Neuronal stem cell (in vitro differentiated cells): ENCODE results near the gene SRSF1.
A peak's percentile ranks its signal among the peaks of the same experiment; 100 is the strongest.

Experiments used
- DNase-seq: peaks from one replicate; pipeline ENCODE4 v3.0.0-alpha.2; 2013; ENCODE audit warnings: low spot score
- H2AFZ ChIP-seq: one replicate; pipeline ENCODE4 v1.6.1; 2013; ENCODE audit warnings: mild to moderate bottlenecking, low read length, inconsistent platforms
- H2AK5ac ChIP-seq: 2 replicates; pipeline ENCODE4 v1.6.1; 2013; ENCODE audit warnings: low read depth, mild to moderate bottlenecking, inconsistent platforms, low read length, moderate library complexity, mixed read lengths
- H2BK120ac ChIP-seq: 2 replicates; pipeline ENCODE4 v1.6.1; 2013; ENCODE audit warnings: low read depth, mild to moderate bottlenecking, inconsistent platforms, low read length, moderate library complexity, mixed read lengths
- H2BK12ac ChIP-seq: one replicate; pipeline ENCODE4 v1.6.1; 2013; ENCODE audit warnings: low read length, inconsistent platforms
- H2BK15ac ChIP-seq: 2 replicates; pipeline ENCODE4 v1.6.1; 2013; ENCODE audit warnings: mild to moderate bottlenecking, low read length, inconsistent platforms, mixed read lengths
- H2BK5ac ChIP-seq: one replicate; pipeline ENCODE4 v1.6.1; 2013; ENCODE audit warnings: inconsistent platforms, mild to moderate bottlenecking, low read length, moderate library complexity
- H3K14ac ChIP-seq: one replicate; pipeline ENCODE4 v1.6.1; 2013; ENCODE audit warnings: low read length, inconsistent platforms
- H3K18ac ChIP-seq: 2 replicates; pipeline ENCODE4 v1.6.1; 2013; ENCODE audit warnings: low read length, inconsistent platforms
- H3K23ac ChIP-seq: 2 replicates; pipeline ENCODE4 v1.6.1; 2013; ENCODE audit warnings: low read depth, mild to moderate bottlenecking, mixed read lengths, low read length, inconsistent platforms; ENCODE audit not compliant: poor library complexity
- H3K27ac ChIP-seq: replicated peaks from 3 replicates; pipeline ENCODE4 v1.5.1; 2013; ENCODE audit warnings: low read length, inconsistent platforms
- H3K27me3 ChIP-seq, 3 experiments: 2 replicates each; pipeline ENCODE4 v1.6.1; 2013; ENCODE audit warnings: low read length in 3 of 3, mild to moderate bottlenecking in 2 of 3, inconsistent platforms in 1 of 3, low read depth in 1 of 3, mixed read lengths in 1 of 3, moderate library complexity in 1 of 3; ENCODE audit not compliant: control insufficient read depth in 3 of 3, insufficient read depth in 3 of 3
- H3K36me3 ChIP-seq, 2 donors: replicated peaks in 1 of 2; 2 replicates each; pipeline ENCODE4 v1.6.1; 2013; ENCODE audit warnings: low read length in 2 of 2; ENCODE audit not compliant: control insufficient read depth in 2 of 2, insufficient read depth in 2 of 2
- H3K4ac ChIP-seq: 2 replicates; pipeline ENCODE4 v1.6.1; 2013; ENCODE audit warnings: inconsistent platforms, mild to moderate bottlenecking, low read length, moderate library complexity
- H3K4me1 ChIP-seq, 2 donors: 1 replicate in 1 of 2; 2 replicates in 1 of 2; pipeline ENCODE4 v1.6.1; 2013; ENCODE audit warnings: low read length in 2 of 2, low read depth in 1 of 2; ENCODE audit not compliant: control insufficient read depth in 2 of 2, insufficient read depth in 1 of 2
- H3K4me2 ChIP-seq: one replicate; pipeline ENCODE4 v1.6.1; 2013; ENCODE audit warnings: mild to moderate bottlenecking, low read length, inconsistent platforms; ENCODE audit not compliant: insufficient read depth, poor library complexity, severe bottlenecking
- H3K4me3 ChIP-seq, 2 donors: 2 replicates each; pipeline ENCODE4 v1.5.1; 2013; ENCODE audit warnings: low read length in 2 of 2, mild to moderate bottlenecking in 2 of 2, inconsistent platforms in 1 of 2, moderate library complexity in 1 of 2
- H3K79me1 ChIP-seq: one replicate; pipeline ENCODE4 v1.6.1; 2013; ENCODE audit warnings: low read depth, mild to moderate bottlenecking, inconsistent platforms, low read length, moderate library complexity
- H3K9ac ChIP-seq: one replicate; pipeline ENCODE4 v1.6.1; 2013; ENCODE audit warnings: mild to moderate bottlenecking, low read depth, low read length, inconsistent platforms; ENCODE audit not compliant: poor library complexity
- H3K9me3 ChIP-seq, 2 donors: replicated peaks in 1 of 2; 2 replicates each; pipeline versions ENCODE3 to v1.6.1; 2013; ENCODE audit warnings: low read length in 2 of 2, mild to moderate bottlenecking in 2 of 2, inconsistent platforms in 1 of 2, low read depth in 1 of 2, mixed read lengths in 1 of 2, moderate library complexity in 1 of 2; ENCODE audit not compliant: control insufficient read depth in 2 of 2, insufficient read depth in 1 of 2
- H4K8ac ChIP-seq: one replicate; pipeline ENCODE4 v1.6.1; 2013; ENCODE audit warnings: low read depth, mild to moderate bottlenecking, inconsistent platforms, low read length, moderate library complexity
- H4K91ac ChIP-seq: one replicate; pipeline ENCODE4 v1.6.1; 2013; ENCODE audit warnings: low read length, low read depth, mild to moderate bottlenecking, inconsistent platforms; ENCODE audit not compliant: poor library complexity
- WGBS, 2 donors: extraction: QIAGEN DNeasy Blood & Tissue Kit; methylation state at CpG; one replicate each; pipeline ENCODE4 v1.1.7; 2013; ENCODE audit warnings: missing lambda C conversion rate in 2 of 2, mixed read lengths in 1 of 2; ENCODE audit not compliant: insufficient read length in 2 of 2, insufficient replicate concordance in 1 of 2; ENCODE audit errors: extremely low coverage in 2 of 2; 5-methylcytosine and 5-hydroxymethylcytosine counted together

The SRSF1 gene

GRCh38 chr17:58019039-58019438 is 12.0 kb upstream of the SRSF1 start:
- Histone ChIP-seq H3K36me3 (no peaks in the 10 kb centered on the region), H3K14ac (no peak overlapping the region), H4K8ac (no peak overlapping the region), H3K9me3 (no peaks in the 10 kb centered on the region), H3K4me2 (no peak overlapping the region), H3K79me1 (no peaks in the 10 kb centered on the region), H2AK5ac (no peak overlapping the region), H2BK12ac (no peak overlapping the region), H2BK5ac (no peak overlapping the region), H2AFZ (no peak overlapping the region), H3K4ac (no peak overlapping the region), H3K4me1 (no peaks in the 10 kb centered on the region), H3K27ac (no peak overlapping the region), H3K18ac (no peak overlapping the region), H4K91ac (no peak overlapping the region), H3K23ac (no peak overlapping the region), H2BK120ac (no peak overlapping the region), H3K9ac (no peak overlapping the region), H3K27me3 (no peaks in the 10 kb centered on the region), H2BK15ac (no peak overlapping the region), H3K4me3 (no peak overlapping the region)
- DNase-seq = no peak
- no CpG with 5 or more reads among the region's 3 CpGs for WGBS, 2 donors

DNA sequence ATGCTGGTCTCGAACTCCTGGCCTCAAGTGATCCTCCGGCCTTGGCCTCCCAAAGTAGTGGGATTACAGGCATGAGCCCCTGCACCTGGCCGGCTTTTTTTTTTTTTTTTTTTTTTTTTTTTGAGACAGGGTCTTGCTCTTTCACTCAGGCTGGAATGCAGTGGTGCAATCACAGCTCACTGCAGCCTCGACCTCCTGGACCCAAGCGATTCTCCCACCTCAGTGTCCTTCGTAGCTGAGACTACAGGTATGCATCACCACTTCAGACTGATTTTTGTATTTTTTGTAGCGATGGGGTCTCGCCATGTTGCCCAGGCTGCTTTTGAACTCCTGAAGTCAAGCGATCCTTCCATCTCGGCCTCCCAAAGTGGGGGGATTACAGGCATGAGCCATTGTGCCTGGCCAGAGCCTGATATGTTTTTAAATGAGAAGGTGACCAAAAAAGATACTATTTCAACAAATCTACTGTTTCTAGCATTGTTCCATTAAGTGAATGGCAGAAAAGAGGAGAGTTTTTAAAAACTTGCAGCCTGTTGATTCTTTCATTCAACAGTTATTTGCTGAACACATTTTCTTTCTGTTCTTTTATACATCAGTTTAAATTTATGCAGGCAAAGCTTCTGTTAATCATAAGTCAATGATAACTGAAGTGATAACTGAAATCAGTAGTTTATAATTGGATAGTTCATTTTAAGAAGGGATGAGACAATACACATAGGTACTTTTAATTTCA is 3.2 kb upstream of the SRSF1 start:
- H3K36me3 ChIP-seq = peaks cover 4 to 13% of the 10 kb centered on the region in 2 donors
- H2BK12ac ChIP-seq = no peak overlapping the region
- no peak overlapping the region for H3K18ac ChIP-seq
- no CpG with 5 or more reads among the region's 10 CpGs for WGBS, 2 donors
- no peak overlapping the region for H2BK15ac ChIP-seq
- H3K14ac ChIP-seq = no peak overlapping the region
- H2BK5ac ChIP-seq = no peak overlapping the region
- H3K4me2 ChIP-seq = no peak overlapping the region
- H2AK5ac ChIP-seq = no peak overlapping the region
- H2AFZ ChIP-seq = no peak overlapping the region
- H3K23ac ChIP-seq = no peak overlapping the region
- H3K27ac ChIP-seq = no peak overlapping the region
- H4K91ac ChIP-seq = no peak overlapping the region
- no peak overlapping the region for H3K9ac ChIP-seq
- peaks cover 3 to 6% of the 10 kb centered on the region in 2 donors for H3K4me1 ChIP-seq
- DNase-seq = no peak
- H2BK120ac ChIP-seq = no peak overlapping the region
- H3K27me3 ChIP-seq = no peaks in the 10 kb centered on the region
- no peak overlapping the region for H3K4me3 ChIP-seq
- H4K8ac ChIP-seq = no peak overlapping the region
- H3K9me3 ChIP-seq = peaks cover 0 to 8% of the 10 kb centered on the region in 2 donors
- H3K79me1 ChIP-seq = no peaks in the 10 kb centered on the region
- no peak overlapping the region for H3K4ac ChIP-seq

GRCh38 chr17:58007781-58008706 is 998 bp upstream of the SRSF1 start:
- peak overlapping the region; percentile 61 for H3K18ac ChIP-seq
- no peak overlapping the region for H2BK5ac ChIP-seq
- H3K14ac ChIP-seq = no peak overlapping the region
- H3K27ac ChIP-seq = peak overlapping the region; percentile 93
- H2BK120ac ChIP-seq = no peak overlapping the region
- H3K23ac ChIP-seq = no peak overlapping the region
- H3K4me1 ChIP-seq = peaks cover 5 to 20% of the 10 kb centered on the region in 2 donors
- no peak for DNase-seq
- no peak overlapping the region for H3K4ac ChIP-seq
- H3K4me3 ChIP-seq = peak overlapping the region; percentile 80 to 91
- H3K27me3 ChIP-seq = no peaks in the 10 kb centered on the region
- H2BK15ac ChIP-seq = no peak overlapping the region
- H3K4me2 ChIP-seq = peak overlapping the region; percentile 74
- H3K36me3 ChIP-seq = peaks cover 15 to 35% of the 10 kb centered on the region in 2 donors
- WGBS, 2 donors = no CpG with 5 or more reads among the region's 47 CpGs
- no peaks in the 10 kb centered on the region for H3K79me1 ChIP-seq
- no peak overlapping the region for H2BK12ac ChIP-seq
- H2AK5ac ChIP-seq = no peak overlapping the region
- no peak overlapping the region for H4K91ac ChIP-seq
- peaks cover 0 to 8% of the 10 kb centered on the region in 2 donors for H3K9me3 ChIP-seq
- H4K8ac ChIP-seq = no peak overlapping the region
- peak overlapping the region; percentile 87 for H2AFZ ChIP-seq
- peak overlapping the region; percentile 32 for H3K9ac ChIP-seq

GRCh38 chr17:58006560-58006923 is 504 bp downstream of the SRSF1 start:
- peaks cover 5 to 20% of the 10 kb centered on the region in 2 donors for H3K4me1 ChIP-seq
- no peaks in the 10 kb centered on the region for H3K27me3 ChIP-seq
- H3K23ac ChIP-seq = peak overlapping the region; percentile 99
- peak overlapping the region; percentile 58 for H3K4me2 ChIP-seq
- H2BK15ac ChIP-seq = peak overlapping the region; percentile 97
- H3K4ac ChIP-seq = peak overlapping the region; percentile 4
- H2AK5ac ChIP-seq = peak overlapping the region; percentile 95
- no peak overlapping the region for H4K8ac ChIP-seq
- peak overlapping the region; percentile 96 for H3K27ac ChIP-seq
- H4K91ac ChIP-seq = peak overlapping the region; percentile 100
- no peak for DNase-seq
- peaks cover 0 to 8% of the 10 kb centered on the region in 2 donors for H3K9me3 ChIP-seq
- peak overlapping the region; percentile 99 for H3K14ac ChIP-seq
- H3K9ac ChIP-seq = peak overlapping the region; percentile 98
- H3K18ac ChIP-seq = peak overlapping the region; percentile 100
- H3K4me3 ChIP-seq = peak overlapping the region; percentile 91 to 98
- H2BK120ac ChIP-seq = peak overlapping the region; percentile 97
- WGBS, 2 donors = no CpG with 5 or more reads among the region's 20 CpGs
- peak overlapping the region; percentile 97 for H2BK5ac ChIP-seq
- H2BK12ac ChIP-seq = no peak overlapping the region
- peak overlapping the region; percentile 87 for H2AFZ ChIP-seq
- peaks cover 18 to 50% of the 10 kb centered on the region in 2 donors for H3K36me3 ChIP-seq
- H3K79me1 ChIP-seq = no peaks in the 10 kb centered on the region
